HUDEP-2 (cell line): ENCODE data around the gene SLMAP.
"Not testable (repeated sequence)": the region's sequence is repeated elsewhere in the genome, so short reads cannot be mapped to it uniquely, and the experiment has no call there.

Experiments used
- DNase-seq, 76 experiments: peaks; one replicate each; lab custom pipeline; 2025; ENCODE audit not compliant: unreplicated experiment in 76 of 76; lab: John Stamatoyannopoulos, UW

The SLMAP gene

DNA sequence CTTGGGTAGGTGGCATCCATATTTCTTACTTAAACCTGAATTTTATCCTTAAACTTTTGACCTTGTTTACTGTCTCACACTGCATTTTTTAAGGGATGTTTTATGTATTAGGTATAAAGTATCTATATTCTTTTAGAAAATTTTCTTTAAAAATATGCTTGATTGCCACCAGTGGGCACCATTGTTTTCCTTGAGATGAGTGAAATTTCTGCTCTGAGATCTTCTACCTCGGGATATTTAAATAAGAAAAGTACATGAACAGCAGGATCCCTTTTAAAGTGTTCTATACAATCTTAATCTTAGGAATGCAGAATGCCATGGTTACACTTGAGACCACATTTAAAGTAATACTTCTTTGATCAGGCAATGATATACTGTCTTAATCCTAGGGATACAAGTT lies 108.7 kb downstream of the SLMAP start:
- DNase-seq = no peak

DNA sequence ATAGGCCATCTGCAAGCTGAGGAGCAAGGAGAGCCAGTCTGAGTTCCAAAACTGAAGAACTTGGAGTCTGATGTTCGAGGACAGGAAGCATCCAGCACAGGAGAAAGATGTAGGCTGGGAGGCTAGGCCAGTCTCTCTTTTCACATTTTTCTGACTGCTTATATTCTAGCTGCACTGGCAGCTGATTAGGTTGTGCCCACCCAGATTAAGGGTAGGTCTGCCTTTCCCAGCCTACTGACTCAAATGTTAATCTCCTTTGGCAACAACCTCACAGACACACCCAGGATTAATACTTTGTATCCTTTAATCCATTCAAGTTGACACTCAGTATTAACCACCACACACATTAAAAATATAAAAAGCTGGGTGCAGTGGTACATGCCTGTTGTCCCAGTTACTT lies 113.0 kb downstream of the SLMAP start:
- peak in 2 of 76 experiments; percentile 5 to 8 for DNase-seq

DNA sequence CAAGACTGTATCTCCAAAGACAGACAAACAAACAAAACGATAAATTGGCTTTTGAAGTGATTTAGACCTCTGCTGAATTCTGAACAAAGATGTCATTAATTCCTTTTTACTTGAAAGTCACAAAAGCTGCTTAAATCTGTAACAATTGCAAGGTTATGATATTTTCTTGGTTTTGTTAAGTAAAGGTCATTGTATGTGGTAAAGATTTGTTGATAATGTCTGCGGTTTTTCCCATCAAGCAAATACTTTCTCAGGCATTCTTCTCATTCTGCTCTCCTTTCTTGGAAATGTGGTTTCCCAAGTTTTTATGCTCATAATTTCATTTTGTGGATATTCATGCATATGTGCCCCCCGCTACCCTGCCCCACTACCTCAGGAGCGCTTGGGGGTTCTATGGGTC lies 116.5 kb downstream of the SLMAP start:
- DNase-seq = no peak

- no peak for DNase-seq
These were observed 120.5 kb downstream of the SLMAP start for GRCh38 chr3:57876632-57877031.

GRCh38 chr3:57877116-57877515 lies 121.0 kb downstream of the SLMAP start:
- no peak for DNase-seq

- DNase-seq = not testable (repeated sequence)
These were observed 128.3 kb downstream of the SLMAP start for GRCh38 chr3:57884436-57884835.

DNA sequence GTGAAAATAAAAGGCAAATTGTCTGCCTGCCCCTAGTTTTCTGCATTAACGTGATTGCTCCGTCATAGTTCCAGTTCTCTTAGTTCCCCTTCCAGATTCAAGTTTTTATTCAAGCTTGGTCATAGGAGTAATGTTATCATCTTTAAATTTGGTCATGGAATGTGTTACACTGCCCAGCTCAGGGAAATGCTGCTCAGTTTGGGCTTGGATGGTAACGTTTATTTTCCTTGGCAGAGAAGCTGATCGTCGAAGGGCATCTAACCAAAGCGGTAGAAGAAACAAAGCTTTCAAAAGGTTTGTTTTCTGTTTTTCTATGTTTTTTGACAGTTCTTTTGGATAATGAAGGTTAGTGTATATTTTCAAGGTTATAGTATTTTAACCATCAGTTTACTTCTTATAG lies 133.7 kb downstream of the SLMAP start:
- DNase-seq = no peak

GRCh38 chr3:57890874-57891273 lies 134.8 kb downstream of the SLMAP start:
- no peak for DNase-seq

DNA sequence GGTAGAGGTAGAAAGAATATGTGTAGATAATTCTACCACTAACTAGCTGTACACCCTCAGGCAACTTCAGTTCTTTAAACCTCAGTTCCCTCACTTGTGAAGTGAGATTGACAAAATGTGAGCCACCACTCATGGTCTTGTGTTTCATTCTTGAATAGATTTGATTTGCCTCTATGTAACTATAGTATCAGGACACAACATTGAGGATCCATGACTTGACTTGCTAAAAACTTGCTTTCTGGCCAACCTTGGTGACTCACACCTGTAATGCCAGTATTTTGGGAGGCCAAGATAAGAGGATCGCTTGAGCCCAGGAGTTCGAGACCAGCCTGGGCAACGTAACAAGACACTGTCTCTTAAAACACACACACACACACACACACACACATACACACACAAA lies 136.3 kb downstream of the SLMAP start:
- peak in 11 of 76 experiments; percentile 2 to 39 (median 8) for DNase-seq

DNA sequence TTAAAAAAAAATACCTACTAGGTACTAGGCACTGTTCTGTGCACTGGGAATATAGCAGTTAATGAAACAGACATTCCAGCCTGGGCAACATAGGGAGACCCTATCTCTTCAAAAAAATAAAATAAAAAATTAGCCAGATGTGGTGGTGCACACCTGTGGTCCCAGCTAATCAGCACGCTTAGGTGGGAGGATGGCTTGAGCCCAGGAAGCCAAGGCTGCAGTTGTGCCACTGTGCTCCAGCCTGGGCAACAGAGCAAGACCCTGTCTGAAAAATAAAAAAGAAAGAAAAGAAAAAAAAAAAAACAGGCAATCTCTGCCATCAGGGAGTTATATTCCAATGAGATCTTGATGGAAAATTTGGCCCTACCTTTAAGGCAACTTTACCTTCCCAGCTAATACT lies 137.0 kb downstream of the SLMAP start:
- DNase-seq = no peak

- no peak for DNase-seq
These were observed 137.6 kb downstream of the SLMAP start for GRCh38 chr3:57893668-57894067.

DNA sequence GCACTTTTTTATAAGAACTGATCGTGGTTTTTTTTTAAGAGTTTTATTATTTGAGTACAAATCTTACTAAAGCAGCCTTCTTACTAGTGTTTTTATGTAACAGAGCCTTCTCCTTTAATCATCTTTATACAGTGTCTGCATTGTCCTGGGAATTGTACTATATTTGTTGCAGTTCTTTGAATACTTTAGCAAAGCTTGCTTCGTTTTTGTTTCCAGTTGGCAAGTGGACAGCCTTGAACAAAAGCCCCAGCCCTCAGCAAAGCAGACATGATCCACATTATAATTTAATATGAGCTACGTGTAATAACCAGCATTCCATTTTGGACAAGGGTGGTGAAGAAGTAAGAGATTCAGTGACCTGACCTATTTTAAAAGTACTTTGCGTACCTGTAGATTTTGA lies 139.9 kb downstream of the SLMAP start:
- DNase-seq = no peak

- DNase-seq = no peak
These were observed 140.6 kb downstream of the SLMAP start for GRCh38 chr3:57896691-57897090.

DNA sequence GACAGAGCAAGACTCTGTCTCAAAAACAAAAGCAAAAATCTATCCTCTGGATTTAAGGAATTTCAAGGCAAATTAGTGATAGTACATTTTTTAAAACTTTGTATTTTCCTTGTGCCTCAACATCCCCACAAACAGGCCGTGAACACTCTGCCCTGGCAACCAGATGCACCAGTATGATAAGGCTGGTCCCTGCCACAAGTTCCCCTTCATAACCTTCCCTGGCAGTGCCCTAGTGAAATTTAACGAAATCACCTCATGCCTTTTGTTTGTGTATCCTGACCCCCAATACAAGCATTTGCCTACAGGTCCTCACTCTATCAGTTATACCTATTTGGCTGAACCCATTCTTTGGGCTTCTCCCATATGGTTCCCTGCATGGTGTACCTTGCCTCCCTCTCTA lies 144.7 kb downstream of the SLMAP start:
- DNase-seq = no peak

- no peak for DNase-seq
These were observed 147.2 kb downstream of the SLMAP start for GRCh38 chr3:57903124-57903890.

DNA sequence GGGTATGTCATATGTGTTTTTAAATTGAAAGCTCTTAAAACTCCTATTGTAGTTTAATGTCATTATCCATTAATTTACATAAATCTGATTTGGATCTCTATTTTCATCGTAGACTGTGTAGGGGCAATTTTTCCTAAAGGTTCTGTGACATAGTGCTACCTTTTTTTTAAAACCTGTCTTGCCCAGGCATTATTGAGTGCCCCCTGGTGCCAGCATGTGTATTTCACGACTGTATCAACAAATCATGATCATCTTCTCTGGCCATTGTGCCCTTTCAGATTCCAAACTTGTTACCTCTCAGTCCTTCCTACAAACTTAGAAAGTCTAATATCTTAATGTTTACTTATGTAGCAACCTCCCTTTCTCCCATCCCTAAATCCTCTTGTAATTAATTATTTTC lies 154.9 kb downstream of the SLMAP start:
- peak in 28 of 76 experiments; percentile 1 to 43 (median 12) for DNase-seq

DNA sequence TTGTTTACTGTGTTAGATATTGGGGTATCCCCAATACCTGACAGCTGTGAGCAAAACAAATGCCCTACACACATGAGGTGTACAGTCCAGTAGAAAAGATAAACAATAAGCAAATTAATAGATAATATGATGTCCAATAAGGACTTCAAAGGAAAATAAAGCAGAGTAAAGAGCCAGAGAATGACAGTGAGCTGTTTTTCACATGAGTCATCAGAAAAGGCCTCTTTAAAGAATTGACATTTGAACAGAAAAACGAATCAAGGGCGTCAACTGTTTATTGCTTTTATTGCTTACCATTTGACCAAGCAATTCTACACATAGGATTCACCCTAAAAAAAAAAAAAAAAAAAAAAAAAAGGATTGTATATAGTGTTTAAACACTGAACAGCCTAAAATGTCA lies 155.5 kb downstream of the SLMAP start:
- no peak for DNase-seq

- DNase-seq = peak in 3 of 76 experiments; percentile 4 to 19 (median 5)
These were observed 161.5 kb downstream of the SLMAP start for GRCh38 chr3:57917601-57918000.

DNA sequence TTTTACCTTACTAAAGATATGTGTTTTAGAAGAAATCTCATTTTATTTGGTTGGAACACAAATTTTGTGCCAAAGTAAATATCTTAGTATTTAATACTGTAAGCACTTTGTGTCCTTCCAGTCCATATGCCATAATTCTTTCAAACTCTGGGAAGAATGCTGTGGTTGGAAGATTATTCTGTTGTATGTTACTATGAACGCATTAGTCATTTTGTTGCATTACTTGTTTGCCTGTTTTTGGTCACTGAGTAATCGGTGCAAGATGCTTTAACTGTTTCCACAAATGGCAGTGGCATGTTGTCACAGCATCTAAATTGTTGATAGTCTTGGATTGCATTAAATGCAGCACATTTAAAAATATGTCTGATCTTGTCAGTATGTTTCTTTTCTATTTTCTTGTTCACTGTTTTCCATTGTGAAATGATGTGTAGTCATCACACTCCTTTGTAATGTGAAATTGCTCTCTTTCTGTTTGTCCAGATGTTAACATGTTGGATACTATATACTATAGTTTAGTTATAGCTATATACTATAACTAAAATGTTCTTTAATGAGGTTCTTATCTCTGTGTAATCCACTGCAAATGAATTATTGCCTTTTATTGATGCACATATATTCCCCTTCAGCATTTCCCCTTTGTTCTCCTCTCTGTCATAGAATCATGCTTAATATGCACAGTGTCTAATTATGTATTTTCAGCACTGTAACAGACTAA lies 162.2 kb downstream of the SLMAP start:
- no peak for DNase-seq

GRCh38 chr3:57919987-57920386 lies 163.9 kb downstream of the SLMAP start:
- peak in 14 of 76 experiments; percentile 2 to 30 (median 14) for DNase-seq

DNA sequence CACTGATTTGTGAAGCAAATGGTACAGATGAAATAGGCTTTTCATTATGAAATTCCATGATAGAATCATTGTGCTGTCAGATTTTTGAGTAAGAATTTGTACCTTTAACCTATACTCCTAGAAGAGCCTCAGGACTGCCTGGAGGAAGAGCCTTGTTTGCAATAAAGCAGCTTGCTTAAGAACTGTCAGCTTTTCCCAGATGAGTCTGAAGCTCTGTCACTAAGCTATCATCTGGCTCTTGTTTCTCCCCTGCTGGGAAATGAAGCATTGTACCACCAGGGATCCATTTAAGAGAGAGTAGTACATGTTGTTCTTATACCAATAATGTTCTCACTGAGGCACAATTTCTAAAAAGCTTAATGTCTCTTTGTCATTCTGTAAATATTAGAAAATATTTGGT lies 167.0 kb downstream of the SLMAP start:
- DNase-seq = no peak

- DNase-seq = no peak
These were observed 167.6 kb downstream of the SLMAP start for GRCh38 chr3:57923752-57924151.
